ENCODE measurements around the gene NR1D1.

The NR1D1 gene

GRCh38 chr17:40076591-40076990 lies 23.8 kb downstream of the NR1D1 start:
- DNase-seq (ENCODE audit: extremely low read depth in 1 of 2, low read depth in 1 of 2): no peak

- no peak for DNase-seq (ENCODE audit: extremely low read depth in 1 of 2, low read depth in 1 of 2)
Observed at GRCh38 chr17:40075942-40076498, 24.4 kb downstream of the NR1D1 start.

- peak; percentile 30 to 42 for DNase-seq (ENCODE audit: extremely low read depth in 1 of 2, low read depth in 1 of 2)
Observed at GRCh38 chr17:40075201-40075941, 25.0 kb downstream of the NR1D1 start.

GRCh38 chr17:40074871-40075200 lies 25.6 kb downstream of the NR1D1 start:
- DNase-seq (ENCODE audit: extremely low read depth in 1 of 2, low read depth in 1 of 2): no peak

GRCh38 chr17:40074175-40074512 lies 26.2 kb downstream of the NR1D1 start:
- DNase-seq (ENCODE audit: extremely low read depth in 1 of 2, low read depth in 1 of 2): no peak

- no peak for DNase-seq (ENCODE audit: extremely low read depth in 1 of 2, low read depth in 1 of 2)
Observed at GRCh38 chr17:40073454-40074174, 26.8 kb downstream of the NR1D1 start.

GRCh38 chr17:40072735-40073346 lies 27.5 kb downstream of the NR1D1 start:
- no peak for DNase-seq (ENCODE audit: extremely low read depth in 1 of 2, low read depth in 1 of 2)

GRCh38 chr17:40072040-40072734 lies 28.2 kb downstream of the NR1D1 start:
- no peak for DNase-seq (ENCODE audit: extremely low read depth in 1 of 2, low read depth in 1 of 2)

GRCh38 chr17:40071313-40072039 lies 28.9 kb downstream of the NR1D1 start:
- DNase-seq (ENCODE audit: extremely low read depth in 1 of 2, low read depth in 1 of 2): no peak

GRCh38 chr17:40070709-40071312 lies 29.6 kb downstream of the NR1D1 start:
- no peak for DNase-seq (ENCODE audit: extremely low read depth in 1 of 2, low read depth in 1 of 2)

- DNase-seq (ENCODE audit: extremely low read depth in 1 of 2, low read depth in 1 of 2): peak in 1 of 2 donors; percentile 31
Observed at GRCh38 chr17:40069751-40070708, 30.4 kb downstream of the NR1D1 start.

GRCh38 chr17:40068917-40069750 lies 31.3 kb downstream of the NR1D1 start:
- DNase-seq (ENCODE audit: extremely low read depth in 1 of 2, low read depth in 1 of 2): peak; percentile 37 to 65

- DNase-seq (ENCODE audit: extremely low read depth in 1 of 2, low read depth in 1 of 2): no peak
Observed at GRCh38 chr17:40068584-40068916, 31.8 kb downstream of the NR1D1 start.

- no peak for DNase-seq (ENCODE audit: extremely low read depth in 1 of 2, low read depth in 1 of 2)
Observed at GRCh38 chr17:40068129-40068581, 32.2 kb downstream of the NR1D1 start.

- no peak for DNase-seq (ENCODE audit: extremely low read depth in 1 of 2, low read depth in 1 of 2)
Observed at GRCh38 chr17:40067710-40068109, 32.7 kb downstream of the NR1D1 start.

GRCh38 chr17:40065769-40066510 lies 34.4 kb downstream of the NR1D1 start:
- no peak for DNase-seq (ENCODE audit: extremely low read depth in 1 of 2, low read depth in 1 of 2)

GRCh38 chr17:40064971-40065768 lies 35.2 kb downstream of the NR1D1 start:
- no peak for DNase-seq (ENCODE audit: extremely low read depth in 1 of 2, low read depth in 1 of 2)

All from activated CD8-positive, alpha-beta memory T cell treated with anti-CD3 and anti-CD28 coated beads for 1 hour (primary cell).